ENCODE results near the gene BBLN.

Gene BBLN

GRCh38 chr9:128142596-128142995, 17.5 kb upstream of the BBLN start:
- no peak for DNase-seq (ENCODE audit: low read depth)
- H3K4me3 ChIP-seq (ENCODE audit: low read depth, low read length), result no peak overlapping the region

GRCh38 chr9:128143525-128144238, 16.4 kb upstream of the BBLN start:
- H3K4me3 ChIP-seq (ENCODE audit: low read depth, low read length), result no peak overlapping the region
- DNase-seq (ENCODE audit: low read depth), result no peak

DNA sequence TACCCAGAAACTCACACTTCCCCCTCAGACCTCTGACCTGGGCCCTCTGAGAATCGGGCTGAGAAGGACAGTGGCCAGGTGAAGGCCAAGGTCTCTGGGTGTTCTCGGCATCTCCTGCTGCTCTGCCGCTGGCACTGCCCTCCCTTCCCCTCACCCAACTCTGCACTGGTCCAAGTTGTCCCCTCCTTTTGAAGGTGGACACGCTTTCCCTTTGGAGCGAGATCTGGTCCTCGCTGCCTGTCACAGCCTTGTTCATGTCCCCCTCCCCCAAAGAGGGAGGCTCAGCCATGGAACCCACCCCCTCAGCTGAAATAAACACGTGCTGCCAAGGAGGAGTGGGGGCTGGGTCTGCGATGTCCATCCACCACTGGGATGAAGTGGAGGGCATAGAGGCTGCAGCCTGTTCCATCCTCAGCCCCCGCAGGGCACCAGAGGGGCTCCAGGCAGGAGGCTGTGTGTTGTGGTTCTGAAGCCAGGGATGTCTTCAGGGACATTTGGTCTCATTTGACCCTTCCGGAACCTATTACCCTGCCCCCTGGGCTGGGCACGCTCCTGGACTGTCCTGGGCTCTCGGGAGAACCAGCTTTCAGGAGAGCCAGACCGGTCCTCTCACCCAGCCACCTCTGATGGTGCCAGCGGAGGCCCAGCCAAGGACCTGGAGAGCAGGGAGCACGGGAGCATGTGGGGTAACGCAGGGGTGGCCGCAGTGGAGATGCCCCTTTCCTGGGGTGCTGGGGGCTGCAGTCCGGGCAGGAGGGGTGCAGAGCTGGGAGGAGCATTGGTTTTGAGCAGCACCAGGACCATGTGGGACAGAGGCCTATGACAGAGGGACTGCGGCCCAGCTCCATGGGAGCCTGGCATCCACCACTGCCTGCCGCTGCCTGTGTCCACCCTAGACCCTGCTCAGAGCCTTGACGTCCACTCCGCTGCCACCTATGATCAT, 15.6 kb upstream of the BBLN start:
- H3K4me3 ChIP-seq (ENCODE audit: low read depth, low read length), result no peak overlapping the region
- no peak for DNase-seq (ENCODE audit: low read depth)

- DNase-seq (ENCODE audit: low read depth), result no peak
- H3K4me3 ChIP-seq (ENCODE audit: low read depth, low read length), result no peak overlapping the region
Measured at GRCh38 chr9:128145536-128145935, 14.5 kb upstream of the BBLN start.

- DNase-seq (ENCODE audit: low read depth), result no peak
Measured at GRCh38 chr9:128145951-128146351, 14.1 kb upstream of the BBLN start.

GRCh38 chr9:128146591-128147120, 13.4 kb upstream of the BBLN start:
- no peak overlapping the region for H3K4me3 ChIP-seq (ENCODE audit: low read depth, low read length)
- no peak for DNase-seq (ENCODE audit: low read depth)

More at GRCh38 chr9:128145951-128146351, 14.1 kb upstream of the BBLN start:
- no peak overlapping the region for H3K4me3 ChIP-seq (ENCODE audit: low read depth, low read length)

GRCh38 chr9:128148509-128149000, 11.5 kb upstream of the BBLN start:
- no peak for DNase-seq (ENCODE audit: low read depth)
- H3K4me3 ChIP-seq (ENCODE audit: low read depth, low read length), result no peak overlapping the region

- DNase-seq (ENCODE audit: low read depth), result no peak
- H3K4me3 ChIP-seq (ENCODE audit: low read depth, low read length), result no peak within 1 kb of the TSS
Measured at GRCh38 chr9:128149001-128149701, 10.9 kb upstream of the BBLN start, which contains the start of gene LCN2. LCN2 (plus strand) TSS chr9:128149453; CDS start chr9:128149526, 73 bp downstream.

DNA sequence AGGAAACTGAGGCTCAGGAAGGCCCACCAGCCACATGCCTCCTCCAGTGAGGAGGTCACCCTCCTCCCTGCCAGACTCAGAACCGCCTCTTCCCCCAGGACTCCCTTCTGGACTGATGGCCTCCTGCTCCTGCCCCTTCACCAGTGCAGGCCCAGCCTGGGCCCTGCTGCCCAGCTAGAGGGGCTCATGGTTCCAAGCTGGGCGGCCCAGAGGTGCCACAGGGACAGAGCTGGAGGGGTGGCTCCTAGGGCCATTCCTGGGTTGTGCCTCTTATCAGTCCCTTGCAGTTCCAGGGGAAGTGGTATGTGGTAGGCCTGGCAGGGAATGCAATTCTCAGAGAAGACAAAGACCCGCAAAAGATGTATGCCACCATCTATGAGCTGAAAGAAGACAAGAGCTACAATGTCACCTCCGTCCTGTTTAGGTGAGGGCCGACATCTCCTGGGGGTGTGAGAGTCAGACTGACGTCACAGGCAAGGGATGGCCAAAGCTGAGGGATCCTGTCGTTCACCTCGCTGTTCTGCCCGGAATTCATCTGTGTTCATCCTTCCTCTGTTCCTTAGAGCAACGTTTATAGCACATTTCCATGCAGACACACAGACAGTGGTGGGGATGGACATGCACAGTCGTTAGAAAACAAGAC, 10.0 kb upstream of the BBLN start:
- no peak for DNase-seq (ENCODE audit: low read depth)

GRCh38 chr9:128150594-128151308, 9.3 kb upstream of the BBLN start:
- H3K4me3 ChIP-seq (ENCODE audit: low read depth, low read length), result no peak overlapping the region
- no peak for DNase-seq (ENCODE audit: low read depth)

More for the DNA sequence above, 10.0 kb upstream of the BBLN start:
- no peak overlapping the region for H3K4me3 ChIP-seq (ENCODE audit: low read depth, low read length)

GRCh38 chr9:128151309-128152132, 8.5 kb upstream of the BBLN start:
- H3K4me3 ChIP-seq (ENCODE audit: low read depth, low read length), result no peak overlapping the region
- DNase-seq (ENCODE audit: low read depth), result no peak

- no peak overlapping the region for H3K4me3 ChIP-seq (ENCODE audit: low read depth, low read length)
- DNase-seq (ENCODE audit: low read depth), result no peak
Measured at GRCh38 chr9:128152133-128153059, 7.7 kb upstream of the BBLN start.

DNA sequence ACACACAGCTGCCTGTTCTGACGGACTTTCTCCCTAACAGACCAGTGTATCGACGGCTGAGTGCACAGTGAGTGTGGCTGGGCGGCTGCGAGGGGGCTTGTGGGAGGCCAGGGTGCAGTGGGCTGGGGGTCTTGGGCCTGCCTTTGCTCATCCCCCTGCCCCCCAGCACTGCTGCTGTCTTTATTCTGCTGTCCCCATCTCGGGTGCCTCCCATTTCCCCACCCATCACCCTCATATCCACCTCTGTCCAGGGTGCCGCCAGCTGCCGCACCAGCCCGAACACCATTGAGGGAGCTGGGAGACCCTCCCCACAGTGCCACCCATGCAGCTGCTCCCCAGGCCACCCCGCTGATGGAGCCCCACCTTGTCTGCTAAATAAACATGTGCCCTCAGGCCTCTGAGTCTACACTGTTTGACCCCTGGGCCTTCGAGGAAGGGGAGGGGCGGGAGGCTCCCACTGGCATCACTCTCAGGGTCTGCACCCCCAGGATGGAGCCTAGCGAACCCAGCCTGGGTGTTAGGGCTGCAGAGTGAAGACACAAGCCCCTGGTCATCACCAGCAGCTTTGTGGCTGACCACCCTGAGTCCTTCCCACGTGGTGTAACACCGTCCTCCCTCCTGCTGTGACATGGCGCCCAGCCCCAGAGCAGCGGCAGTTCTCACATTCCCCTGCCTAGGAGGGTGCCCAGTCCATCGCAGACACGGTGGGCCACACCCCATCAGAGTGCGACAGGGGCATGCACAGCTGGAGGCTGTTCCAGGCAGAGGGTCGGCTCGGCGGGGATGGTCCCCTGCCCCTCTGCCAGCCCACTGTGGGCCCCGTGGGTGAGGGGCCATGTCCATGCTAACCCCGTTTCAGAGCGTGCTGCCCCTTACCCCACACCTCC, 6.8 kb upstream of the BBLN start:
- no peak overlapping the region for H3K4me3 ChIP-seq (ENCODE audit: low read depth, low read length)
- DNase-seq (ENCODE audit: low read depth), result no peak

GRCh38 chr9:128153947-128154695, 5.9 kb upstream of the BBLN start:
- no peak for DNase-seq (ENCODE audit: low read depth)

More at GRCh38 chr9:128153947-128154695, 5.9 kb upstream of the BBLN start:
- no peak overlapping the region for H3K4me3 ChIP-seq (ENCODE audit: low read depth, low read length)

All from skeletal muscle cell (primary cell).